HEK293 (cell line): ENCODE results near the gene CASK.

Experiments used
- CTCF ChIP-seq: fragments of 450-650 bp; formaldehyde crosslinking; IDR thresholded peaks from 2 replicates; pipeline ENCODE4 v1.5.1; 2016; ENCODE audit warnings: missing biosample characterization, missing genetic modification characterization
- GFI1B ChIP-seq: fragments of 450-650 bp; formaldehyde crosslinking; IDR thresholded peaks from 2 replicates; pipeline ENCODE4 v1.5.1; 2016; ENCODE audit warnings: missing biosample characterization, missing genetic modification characterization
- HOXA7 ChIP-seq: sonication (generic); formaldehyde crosslinking; IDR thresholded peaks from 2 replicates; pipeline ENCODE4 v1.8.1; 2022; ENCODE audit warnings: missing genetic modification reagents, borderline replicate concordance
- SETDB1 ChIP-seq: IDR thresholded peaks from one replicate; pipeline ENCODE4 v1.6.1; 2017; ENCODE audit warnings: mild to moderate bottlenecking, low read length, moderate library complexity, mixed read lengths; ENCODE audit not compliant: insufficient read length
- SP3 ChIP-seq: fragments of 450-650 bp; formaldehyde crosslinking; IDR thresholded peaks from 2 replicates; pipeline ENCODE4 v1.5.1; 2016; ENCODE audit warnings: missing biosample characterization, missing genetic modification characterization
- ZBTB17 ChIP-seq: fragments of 450-650 bp; formaldehyde crosslinking; IDR thresholded peaks from 2 replicates; pipeline ENCODE4 v1.5.1; 2016; ENCODE audit warnings: missing biosample characterization, missing genetic modification characterization
- ZNF174 ChIP-seq: fragments of 450-650 bp; formaldehyde crosslinking; IDR thresholded peaks from 2 replicates; pipeline ENCODE4 v1.5.0; 2017; ENCODE audit warnings: missing biosample characterization, mild to moderate bottlenecking, missing genetic modification characterization
- ZNF184 ChIP-seq: fragments of 450-650 bp; IDR thresholded peaks from 2 replicates; pipeline ENCODE4 v1.5.1; 2018; ENCODE audit warnings: missing biosample characterization, mild to moderate bottlenecking, missing genetic modification characterization
- ZNF324 ChIP-seq: fragments of 450-650 bp; formaldehyde crosslinking; IDR thresholded peaks from 2 replicates; pipeline ENCODE4 v1.5.1; 2016; ENCODE audit warnings: missing biosample characterization, missing genetic modification characterization
- ZNF626 ChIP-seq: fragments of 450-650 bp; sonication (Bioruptor Pico); formaldehyde crosslinking; IDR thresholded peaks from 2 replicates; pipeline ENCODE4 v1.5.1; 2018; ENCODE audit warnings: missing biosample characterization, missing genetic modification characterization, inconsistent platforms
- TF ChIP-seq, protein P1 (sequence below): fragments of 450-650 bp; formaldehyde crosslinking; IDR thresholded peaks from 2 replicates; pipeline ENCODE4 v1.5.1; 2016; ENCODE audit warnings: missing biosample characterization, missing genetic modification characterization

- TF ChIP-seq ZNF184 (tag by site-specific recombination) (no peak), HOXA7 (CRISPR knock-in tag) (no peak), ZNF174 (tag by site-specific recombination) (no peak), CTCF (tag by site-specific recombination) (no peak), SETDB1 (no peak), ZBTB17 (tag by site-specific recombination) (no peak), ZNF626 (tag by site-specific recombination) (no peak), SP3 (tag by site-specific recombination) (no peak), GFI1B (no peak), ZNF324 (tag by site-specific recombination) (no peak)
- TF ChIP-seq, protein P1, sequence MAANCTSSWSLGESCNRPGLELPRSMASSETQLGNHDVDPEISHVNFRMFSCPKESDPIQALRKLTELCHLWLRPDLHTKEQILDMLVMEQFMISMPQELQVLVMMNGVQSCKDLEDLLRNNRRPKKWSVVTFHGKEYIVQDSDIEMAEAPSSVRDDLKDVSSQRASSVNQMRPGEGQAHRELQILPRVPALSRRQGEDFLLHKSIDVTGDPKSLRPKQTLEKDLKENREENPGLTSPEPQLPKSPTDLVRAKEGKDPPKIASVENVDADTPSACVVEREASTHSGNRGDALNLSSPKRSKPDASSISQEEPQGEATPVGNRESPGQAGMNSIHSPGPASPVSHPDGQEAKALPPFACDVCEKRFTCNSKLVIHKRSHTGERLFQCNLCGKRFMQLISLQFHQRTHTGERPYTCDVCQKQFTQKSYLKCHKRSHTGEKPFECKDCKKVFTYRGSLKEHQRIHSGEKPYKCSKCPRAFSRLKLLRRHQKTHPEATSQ (tag by site-specific recombination): no peak
Observed at GRCh38 chrX:41655101-41655500, 268.3 kb downstream of the CASK start.
